Astrocyte (in vitro differentiated cells and primary cell): Measurements from ENCODE around the gene PYY.

Source experiments
- CTCF ChIP-seq: IDR thresholded peaks from 2 replicates; pipeline ENCODE4 v1.5.1; 2011; ENCODE audit warnings: low read depth, mild to moderate bottlenecking, inconsistent platforms, low read length, moderate library complexity; ENCODE audit not compliant: insufficient read depth
- EZH2 ChIP-seq: IDR thresholded peaks from 2 replicates; pipeline ENCODE4 v1.6.1; 2012; ENCODE audit warnings: mild to moderate bottlenecking, low read length, inconsistent platforms; ENCODE audit not compliant: insufficient read depth

- no peak for TF ChIP-seq CTCF
- TF ChIP-seq EZH2: no peak
Observed at GRCh38 chr17:43911904-43912303, 41.8 kb downstream of the PYY start.
